HUDEP-2 (cell line): ENCODE results near the gene IRX1.

Experiments
- DNase-seq, 76 experiments: peaks; one replicate each; lab custom pipeline; 2025; ENCODE audit not compliant: unreplicated experiment in 76 of 76; lab: John Stamatoyannopoulos, UW

The IRX1 gene

DNA sequence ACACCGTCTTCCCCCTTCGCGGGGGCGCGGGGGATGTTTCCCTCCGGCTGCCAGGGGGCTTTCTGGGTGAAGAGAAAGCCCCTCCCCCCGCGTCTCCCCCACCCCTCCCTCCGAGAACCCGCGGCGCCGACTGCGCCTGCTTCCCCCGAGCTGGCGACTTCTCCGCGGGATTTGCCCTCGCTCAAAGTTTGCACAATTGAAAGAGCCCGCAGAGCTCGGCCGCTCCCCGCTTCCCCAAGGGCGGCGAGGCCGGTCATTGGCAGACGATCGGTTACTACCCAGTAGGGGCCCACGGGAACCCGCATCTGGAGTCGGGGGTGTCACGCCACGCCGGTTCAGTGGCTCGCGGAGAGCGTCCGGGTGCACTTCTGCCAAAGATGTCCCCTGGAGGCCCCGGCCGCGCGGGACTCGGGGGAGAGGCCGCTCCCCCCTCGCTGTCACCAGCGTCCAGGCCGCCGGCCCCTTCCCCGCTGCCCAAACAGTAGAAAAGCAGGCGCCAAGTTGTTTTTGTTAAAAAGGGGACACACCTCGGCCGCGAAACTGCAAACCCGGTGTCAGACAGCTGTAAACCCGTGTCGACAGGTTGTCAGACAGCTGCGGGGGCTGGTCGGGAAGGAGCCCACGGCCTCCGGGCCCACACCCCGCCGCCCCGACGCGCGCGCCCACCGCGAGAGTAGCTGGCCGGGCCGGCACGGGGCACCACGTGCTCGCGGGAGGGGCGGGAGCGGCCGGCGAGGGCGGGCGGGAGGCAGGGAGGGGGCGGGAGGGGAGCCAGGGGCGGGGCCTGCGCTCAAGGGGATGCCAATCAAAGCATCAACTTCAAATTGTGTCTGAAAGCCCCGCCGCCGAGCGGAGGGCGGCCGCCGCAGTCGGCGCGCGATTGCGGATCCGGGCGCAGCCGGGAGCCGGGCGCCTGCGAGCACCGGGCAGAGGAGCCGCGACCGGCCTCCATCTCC, at the start of gene IRX1:
Gene IRX1, plus strand, starts transcription at position 827 of the 956 bp plus-strand sequence. CDS start 274 bp downstream, outside the sequence.
- DNase-seq, result peak in 2 of 76 experiments; percentile 1 to 23

DNA sequence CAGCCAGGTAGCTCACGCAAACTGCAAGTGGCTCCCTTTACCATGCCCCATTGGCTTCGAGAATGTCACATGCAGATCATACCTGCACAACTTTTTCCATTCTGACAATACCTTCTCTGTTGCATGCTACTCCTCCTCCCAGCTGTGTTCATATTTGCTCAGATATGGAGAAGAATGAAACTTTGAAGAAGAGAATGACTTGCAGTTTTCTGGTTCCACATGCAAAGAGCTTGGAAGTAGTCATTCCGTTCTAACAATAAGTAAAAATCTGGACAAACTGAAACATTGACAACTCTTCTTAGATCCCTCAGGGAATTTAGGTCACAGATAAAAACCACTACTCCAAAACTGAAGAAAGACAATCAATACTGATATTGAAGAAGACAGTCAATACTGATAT, 49.6 kb upstream of the IRX1 start:
- no peak for DNase-seq

DNA sequence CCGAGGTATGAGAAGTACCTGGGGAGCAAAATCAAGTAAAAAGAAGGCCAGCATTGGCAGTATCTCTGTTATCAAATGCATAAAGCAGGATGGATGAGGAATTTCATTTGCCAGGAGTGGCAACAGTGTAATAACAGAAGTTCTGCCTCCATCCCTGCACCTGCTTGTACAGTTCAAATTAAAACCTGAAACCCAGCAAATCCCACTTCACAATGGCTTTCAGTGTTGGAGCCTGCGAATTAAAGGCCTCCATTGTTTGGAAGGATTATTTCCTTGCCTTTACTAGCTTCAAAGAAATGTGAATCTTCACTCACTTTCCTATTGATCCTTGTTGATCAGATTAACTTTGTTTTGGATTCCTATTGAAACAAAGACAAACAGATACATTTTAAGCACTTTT, 31.5 kb upstream of the IRX1 start:
- no peak for DNase-seq

DNA sequence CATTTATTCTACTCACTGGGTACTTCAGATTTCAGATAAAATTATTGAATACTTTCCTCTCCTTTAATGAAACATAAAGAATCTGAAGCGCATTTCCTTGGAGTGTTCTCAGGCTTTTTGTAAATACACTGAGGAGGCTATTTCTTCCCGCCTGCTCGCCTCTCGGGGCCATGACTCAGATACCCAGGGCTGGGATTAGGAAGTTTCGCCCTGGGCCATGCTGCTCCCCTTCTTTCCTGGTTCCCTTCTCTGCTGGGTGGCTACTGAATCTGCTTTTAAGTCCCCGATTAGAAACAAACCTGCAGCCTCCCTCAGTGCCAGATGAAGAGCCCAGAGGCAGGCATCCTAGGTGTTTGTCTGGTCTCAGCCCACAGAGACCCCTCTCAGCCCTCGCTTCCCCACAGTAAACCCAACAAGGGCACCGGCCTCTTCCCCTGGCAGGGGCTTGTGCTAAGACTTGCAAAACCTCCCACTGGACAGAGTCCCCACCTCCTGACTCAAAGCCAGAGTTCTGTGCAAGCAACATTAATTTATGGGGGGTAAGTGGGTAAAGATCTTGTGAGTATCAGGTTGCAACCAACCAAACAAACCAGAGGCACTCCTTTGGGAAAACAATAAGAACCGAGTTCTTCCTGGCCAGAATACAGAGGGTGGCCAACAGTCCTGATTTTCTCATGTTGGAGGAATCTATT, 30.7 kb upstream of the IRX1 start:
- no peak for DNase-seq

DNA sequence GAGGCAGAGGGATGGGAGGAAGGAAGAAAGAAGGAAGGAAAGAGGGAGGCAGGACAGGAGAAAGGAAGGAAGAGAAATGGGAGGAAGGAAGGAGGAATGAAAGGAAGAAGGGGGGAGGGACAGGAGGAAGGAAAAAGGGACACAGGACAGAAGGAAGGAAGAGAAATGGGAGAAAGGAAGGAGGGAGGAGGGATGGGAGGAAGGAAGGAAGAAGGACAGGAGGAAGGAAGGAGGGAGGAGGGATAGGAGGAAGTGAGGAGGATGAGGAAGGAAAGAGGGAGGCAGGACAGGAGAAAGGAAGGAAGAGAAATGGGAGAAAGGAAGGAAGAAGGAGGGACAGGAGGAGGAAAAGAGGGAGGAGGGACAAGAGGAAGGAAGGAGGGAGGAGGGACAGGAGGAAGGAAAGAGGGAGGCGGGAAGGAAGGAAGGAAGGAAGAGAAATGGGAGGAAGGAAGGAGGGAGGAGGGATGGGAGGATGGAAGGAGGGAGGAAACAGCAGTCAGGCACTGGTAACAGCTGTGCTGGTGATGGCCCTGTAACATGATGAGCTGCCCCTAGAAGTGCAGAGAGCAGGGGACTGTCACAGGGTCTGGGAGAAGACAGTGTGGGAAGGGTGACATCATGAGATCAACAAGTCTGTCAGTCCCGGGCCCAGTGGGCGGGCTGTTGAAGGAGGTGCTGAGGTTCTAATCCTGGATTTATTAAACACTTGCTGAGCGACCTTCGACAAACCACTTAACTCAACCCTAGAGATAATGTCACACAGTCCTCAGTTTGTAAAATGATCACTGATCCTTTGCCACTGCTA, 10.7 kb upstream of the IRX1 start:
- DNase-seq, result no peak

DNA sequence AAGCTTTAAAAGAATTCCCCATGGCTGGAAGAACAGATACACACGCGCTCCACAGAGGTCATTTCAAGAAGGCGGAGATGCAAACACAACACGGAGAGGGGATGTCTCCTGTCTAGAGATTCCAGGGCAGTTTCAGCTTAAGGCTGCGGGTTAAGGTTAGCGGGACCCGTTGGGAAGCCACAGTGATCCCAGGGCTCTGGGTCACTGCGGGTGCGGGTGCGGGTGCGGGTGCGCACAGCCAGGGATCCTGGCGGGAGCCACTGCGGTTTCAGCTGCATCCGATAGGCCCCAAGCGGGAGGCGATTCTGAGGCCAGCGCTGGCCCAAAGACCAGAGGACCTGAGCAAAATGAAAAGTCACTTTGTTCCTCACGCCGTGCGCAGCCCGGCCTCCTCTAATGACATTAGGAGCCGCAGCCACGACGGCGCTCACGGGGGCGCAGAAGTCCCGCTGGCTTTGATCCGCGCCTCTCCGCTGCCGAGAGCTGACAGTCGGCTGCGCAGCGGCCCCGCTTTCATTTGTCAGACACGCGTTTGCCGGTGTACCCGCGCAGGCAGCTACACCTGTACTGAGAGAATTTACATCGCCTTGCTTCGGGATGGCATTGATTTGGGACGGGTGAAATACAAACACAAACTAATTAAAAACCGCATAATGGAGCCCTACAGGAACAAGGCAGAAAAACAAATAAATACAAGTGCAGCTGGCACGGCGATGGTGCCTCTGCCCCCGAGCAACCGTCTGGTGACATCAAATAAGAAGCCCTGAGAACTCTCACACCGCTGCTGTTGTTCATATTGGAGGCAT, 5.3 kb upstream of the IRX1 start:
- DNase-seq, result no peak

DNA sequence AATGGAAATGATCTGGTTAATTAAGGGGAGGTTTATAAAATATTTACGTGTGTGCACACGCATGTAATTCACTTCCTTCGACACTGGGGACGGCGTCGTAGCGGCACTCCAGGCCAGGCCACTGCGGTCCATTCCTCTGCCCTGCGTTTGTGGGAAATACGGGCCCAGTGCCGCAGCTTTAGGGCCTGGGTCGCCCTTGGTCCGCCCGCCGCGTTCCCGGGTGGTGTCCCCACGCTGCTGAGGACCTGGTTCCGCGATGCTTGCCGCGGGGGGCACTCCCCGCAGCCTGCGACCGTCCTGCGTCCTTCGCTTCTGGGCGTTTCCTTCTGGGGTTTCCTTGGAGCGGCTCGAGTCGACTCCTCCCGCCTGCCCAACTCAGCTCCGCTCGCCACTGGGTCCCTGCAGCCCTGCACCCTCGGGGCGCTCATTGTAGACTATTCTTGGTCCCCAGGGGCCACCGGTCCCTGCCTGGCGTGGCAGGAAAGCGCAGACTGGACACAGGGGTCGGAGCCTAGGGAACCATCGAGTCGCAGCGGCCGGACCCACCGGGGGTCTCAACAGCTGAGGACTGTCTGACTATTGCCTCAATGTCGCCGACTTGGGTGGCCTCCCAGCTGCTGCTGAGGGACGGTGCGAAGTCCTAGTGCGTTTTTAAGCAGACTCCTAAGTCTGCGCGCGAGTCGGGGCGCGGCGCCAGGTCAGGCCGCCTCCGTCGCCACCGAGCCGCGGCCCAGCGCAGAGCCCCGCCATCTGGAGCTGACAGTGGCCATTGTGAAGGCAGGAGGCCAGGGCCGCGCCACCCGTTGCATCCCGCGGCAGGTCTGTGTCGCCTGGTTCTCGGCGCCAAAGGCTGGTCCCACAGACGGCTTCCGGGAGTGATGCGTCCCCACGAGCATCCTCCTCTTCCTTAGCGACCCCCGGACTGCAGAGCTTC, 4.4 kb upstream of the IRX1 start:
- no peak for DNase-seq

DNA sequence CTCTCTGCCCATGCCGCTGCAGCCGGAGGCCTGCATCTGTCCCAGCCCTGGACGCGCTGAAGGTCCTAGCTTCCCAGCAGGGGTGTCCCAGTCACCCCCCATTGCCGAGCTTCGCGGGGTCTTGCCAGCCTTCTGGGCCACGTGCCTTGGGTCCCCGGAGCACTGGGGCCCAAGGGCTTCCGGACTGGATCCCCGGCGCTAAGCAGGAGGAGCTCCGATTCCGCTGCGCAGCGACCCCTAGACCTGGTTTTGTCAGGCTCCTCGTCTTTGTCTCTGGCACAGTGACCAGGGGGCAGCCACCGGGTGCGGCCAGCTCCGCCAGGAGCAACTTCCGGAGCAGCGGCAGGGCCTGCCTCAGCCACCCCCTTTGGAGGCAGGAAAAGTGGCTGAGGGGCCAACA, 3.3 kb upstream of the IRX1 start:
- DNase-seq, result no peak

DNA sequence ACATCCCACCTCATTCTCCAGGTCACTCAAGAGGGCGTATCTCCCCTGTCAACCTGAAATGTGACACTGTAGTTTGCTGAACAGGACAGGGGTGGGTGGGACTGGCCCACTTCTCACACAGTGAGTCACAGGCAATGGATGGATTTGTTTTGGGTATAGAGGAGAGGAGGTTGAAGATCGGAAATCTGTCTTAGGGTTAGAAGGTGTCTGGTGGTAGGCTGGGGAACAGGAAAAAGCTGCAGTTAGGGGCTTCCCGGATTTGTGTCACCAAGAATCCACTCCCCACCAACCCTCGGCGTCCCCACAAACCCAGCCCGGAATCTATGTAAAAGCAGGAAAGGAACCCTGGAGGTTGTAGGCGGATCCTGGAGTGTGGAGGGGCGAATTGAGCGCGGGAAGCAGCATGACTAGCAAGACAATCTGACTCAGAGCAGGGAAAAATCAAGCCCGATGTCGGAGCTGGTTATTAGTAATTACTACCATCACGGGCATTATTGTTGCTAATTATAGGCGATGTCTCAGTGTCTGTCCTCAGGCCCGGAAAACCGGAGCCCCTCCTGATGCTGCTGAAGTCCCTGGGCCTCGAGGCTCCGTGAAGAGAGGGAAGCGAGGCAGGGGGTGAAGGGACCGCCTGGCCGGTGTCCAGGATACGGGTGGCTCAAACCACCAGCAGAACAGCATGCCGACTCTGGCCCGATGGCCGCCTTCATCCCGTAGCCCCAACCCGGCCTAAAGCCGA, 1.7 kb upstream of the IRX1 start:
- no peak for DNase-seq

DNA sequence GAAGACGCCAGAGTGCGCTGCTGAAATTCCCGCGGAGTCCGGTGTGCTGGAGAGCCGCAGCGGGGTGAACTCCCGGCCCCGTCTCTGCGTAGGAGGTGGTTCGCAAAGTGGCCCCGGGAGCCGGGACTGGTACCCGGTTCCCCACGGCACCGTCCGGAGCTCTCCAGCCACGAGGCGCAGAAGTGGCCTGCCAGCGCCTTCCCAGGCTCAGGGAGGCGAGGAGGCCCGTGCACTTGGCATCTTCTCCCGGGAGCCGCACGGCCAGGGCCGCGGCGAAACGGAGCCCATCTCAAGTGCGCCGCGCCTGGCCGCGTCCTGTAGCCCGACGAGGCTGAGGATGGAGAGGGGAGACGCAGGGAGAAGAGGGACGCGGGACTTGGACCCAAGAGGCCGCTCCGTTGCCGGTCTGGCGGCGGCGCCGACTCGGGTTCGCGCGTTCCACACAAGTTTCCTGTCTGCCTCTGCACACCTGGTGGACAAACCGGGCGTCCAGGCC, 1.1 kb upstream of the IRX1 start:
- DNase-seq, result no peak

DNA sequence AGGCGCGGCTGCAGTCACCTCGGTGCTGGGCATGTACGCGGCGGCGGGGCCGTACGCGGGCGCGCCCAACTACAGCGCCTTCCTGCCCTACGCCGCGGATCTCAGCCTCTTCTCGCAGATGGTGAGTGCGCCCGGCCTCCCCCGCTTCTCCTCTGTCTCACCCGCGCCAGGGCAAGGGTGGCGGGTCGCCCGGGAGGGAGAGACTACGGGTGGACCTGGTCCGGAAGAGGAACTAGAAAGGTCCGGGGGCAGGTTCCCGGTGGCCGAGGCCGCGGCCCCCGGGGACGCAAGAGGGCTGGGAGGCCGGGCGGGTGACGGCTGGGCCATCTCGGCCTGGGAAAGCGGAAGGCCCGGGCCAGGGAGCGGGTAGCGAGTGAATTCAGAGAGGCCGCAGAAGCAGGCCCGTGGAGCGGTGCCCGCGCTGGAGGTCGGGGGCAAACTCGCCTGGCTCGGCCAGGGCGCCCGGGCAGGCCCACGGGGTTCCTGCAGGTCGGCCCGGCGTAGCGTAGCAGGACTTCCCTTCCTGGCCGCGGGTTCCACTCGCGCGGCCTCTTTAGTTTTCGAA, 711 bp downstream of the IRX1 start:
- DNase-seq, result no peak

DNA sequence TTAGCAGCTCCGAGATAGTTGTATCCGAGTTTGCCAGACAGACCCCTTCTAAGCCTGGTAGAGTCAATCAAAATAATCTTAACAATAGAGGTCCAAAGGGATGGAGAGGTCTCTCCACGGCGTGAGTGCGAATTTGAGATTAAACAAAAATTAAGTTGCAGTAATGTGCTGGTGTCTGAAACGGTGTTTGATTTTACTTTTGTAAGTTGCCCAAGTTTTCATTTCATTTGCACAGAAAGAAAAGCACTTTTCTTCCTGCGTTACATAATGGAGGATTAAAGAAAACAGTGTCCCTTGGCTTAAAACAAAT, 1.2 kb downstream of the IRX1 start:
- DNase-seq, result no peak

DNA sequence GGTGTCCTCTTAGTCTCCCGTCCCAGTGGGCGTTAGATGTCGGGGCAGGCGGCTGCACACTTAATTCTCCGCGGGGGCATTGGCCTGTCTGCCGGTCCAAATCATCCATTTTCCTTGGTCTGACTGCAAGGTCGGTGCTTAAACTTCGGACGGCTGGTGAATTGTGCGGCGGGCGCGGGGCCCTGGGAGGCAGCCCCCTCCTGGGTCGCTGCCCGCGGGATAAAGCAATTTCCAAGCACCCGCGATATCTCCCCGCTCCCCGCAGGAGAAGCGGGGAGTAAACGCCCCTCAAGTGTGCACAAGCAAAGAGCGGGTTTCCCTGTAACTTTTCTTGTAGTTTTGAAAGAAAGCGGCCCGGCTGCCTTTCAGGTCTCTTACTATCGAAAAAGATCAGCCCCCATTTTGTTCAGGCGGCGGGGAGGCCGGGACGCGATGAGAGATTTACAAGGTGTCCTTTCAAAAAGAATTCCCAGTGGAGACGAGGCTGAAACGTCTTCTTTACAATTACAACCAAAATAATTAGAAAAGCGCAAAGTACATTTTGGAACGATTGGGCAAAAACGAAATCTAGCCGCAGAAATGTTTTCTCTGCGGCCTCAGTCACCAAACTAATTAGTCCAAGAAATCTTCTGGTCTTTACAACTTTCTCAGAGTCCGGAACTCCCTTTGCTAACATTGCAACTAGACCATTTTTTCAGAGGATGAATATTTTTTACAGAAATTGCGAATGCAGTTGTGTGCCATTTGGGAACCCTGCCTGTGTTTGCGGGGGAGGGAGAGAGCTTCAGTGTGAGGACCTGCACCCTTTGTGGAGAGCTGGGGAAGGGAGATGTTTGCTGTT, 1.8 kb downstream of the IRX1 start:
- DNase-seq, result no peak

DNA sequence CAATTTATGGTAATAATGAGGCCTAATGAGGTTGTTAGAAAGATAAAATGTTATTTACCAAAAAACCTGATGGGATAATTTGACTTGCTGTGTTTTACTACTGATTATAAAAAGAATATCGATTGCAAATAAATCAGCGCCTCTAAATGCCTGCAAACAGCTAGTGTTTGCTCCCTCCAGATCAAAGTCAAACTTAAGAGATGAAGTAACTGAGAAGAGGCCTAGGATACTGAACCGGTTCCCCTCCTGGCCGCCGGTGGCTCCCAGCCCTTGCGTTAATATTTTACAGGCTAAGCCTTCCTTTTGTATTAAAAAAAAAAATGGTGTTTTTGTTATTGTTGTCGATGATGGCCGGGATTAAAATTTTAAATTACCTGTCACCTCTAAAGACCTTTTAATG, 2.6 kb downstream of the IRX1 start:
- no peak for DNase-seq

DNA sequence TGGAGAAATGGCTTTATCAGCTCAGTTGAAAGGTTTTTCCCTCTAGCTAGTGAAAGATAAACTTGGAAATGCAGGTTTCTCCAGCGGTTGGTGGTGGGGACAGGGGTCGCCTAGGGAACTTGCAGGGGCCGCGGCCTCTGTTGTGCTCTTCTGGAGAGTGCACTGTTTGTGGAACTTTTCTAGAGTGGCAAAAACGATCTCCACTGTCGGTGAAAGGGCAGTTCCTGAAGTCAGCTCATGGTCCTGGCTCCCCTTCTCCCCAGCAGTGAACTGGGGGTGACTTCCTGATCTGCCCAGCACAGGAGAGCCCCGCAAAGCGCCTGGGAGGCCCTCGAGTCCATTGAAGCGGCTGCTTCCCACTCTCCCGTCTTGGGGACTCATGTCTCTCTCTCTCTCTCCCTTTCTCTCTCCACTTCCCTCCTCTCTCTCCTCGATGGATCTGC, 3.2 kb downstream of the IRX1 start:
- DNase-seq, result no peak

DNA sequence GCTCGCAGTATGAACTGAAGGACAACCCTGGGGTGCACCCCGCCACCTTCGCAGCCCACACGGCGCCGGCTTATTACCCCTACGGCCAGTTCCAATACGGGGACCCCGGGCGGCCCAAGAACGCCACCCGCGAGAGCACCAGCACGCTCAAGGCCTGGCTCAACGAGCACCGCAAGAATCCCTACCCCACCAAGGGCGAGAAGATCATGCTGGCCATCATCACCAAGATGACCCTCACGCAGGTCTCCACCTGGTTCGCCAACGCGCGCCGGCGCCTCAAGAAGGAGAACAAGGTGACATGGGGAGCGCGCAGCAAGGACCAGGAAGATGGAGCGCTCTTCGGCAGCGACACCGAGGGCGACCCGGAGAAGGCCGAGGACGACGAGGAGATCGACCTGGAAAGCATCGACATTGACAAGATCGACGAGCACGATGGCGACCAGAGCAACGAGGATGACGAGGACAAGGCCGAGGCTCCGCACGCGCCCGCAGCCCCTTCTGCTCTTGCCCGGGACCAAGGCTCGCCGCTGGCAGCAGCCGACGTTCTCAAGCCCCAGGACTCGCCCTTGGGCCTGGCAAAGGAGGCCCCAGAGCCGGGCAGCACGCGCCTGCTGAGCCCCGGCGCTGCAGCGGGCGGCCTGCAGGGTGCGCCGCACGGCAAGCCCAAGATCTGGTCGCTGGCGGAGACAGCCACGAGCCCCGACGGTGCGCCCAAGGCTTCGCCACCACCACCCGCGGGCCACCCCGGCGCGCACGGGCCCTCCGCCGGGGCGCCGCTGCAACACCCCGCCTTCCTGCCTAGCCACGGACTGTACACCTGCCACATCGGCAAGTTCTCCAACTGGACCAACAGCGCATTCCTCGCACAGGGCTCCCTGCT, 3.8 kb downstream of the IRX1 start:
- no peak for DNase-seq
